Measurements from ENCODE around the gene IFITM2. TPM values are rescaled to one million over a fixed set of nuclear protein-coding genes. Genes with fewer than 3 reads are reported as not detected.
A peak's percentile ranks its signal among the peaks of the same experiment; 100 is the strongest.
"Not testable (repeated sequence)": the region's sequence is repeated elsewhere in the genome, so short reads cannot be mapped to it uniquely, and the experiment has no call there.

The IFITM2 gene
- total RNA-seq, 1 experiment from 2014 or later: 50.4 TPM

DNA sequence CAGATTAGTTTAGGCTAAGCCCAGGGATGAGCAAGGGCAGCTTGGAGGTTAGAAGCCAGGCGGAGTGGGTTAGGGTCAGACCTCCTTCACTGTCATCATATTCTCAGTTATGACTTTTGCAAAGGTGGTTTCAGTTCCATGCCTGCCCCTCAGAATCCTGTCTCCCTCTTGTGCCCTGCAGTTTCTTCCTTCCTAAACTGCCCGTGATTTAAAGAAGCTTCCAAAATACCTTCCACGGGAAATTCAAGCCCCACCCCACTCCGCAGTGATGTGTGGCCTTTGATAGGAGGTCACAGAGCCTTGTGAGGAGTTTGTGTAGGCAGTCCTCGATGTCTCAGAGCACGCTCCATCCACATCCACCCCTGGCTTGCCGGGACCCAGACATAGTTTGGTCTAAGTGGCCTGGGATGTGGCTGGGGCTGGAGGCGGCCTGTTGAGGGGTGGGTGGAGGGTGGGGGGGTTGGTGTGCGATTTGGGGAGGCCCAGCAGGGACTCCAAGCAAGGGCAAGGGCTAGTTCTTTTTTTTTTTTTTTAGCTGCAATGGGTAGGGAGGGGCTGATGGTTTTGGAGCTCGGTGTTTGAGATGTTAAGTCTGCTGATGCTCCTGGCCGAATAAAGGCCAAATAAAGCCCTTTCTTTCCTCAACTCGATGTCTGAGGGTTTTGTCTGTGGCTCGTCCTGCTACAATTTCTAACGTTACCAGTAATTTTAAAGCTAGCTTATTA, 4.6 kb downstream of the IFITM2 start:
- Histone ChIP-seq H3K27me3 (no peaks in the 10 kb centered on the region), H3K4me3 (peak overlapping the region; percentile 20; the same call in 1 of the 2 replicates), H3K9me3 (no peaks in the 10 kb centered on the region), H3K36me3 (peaks cover 25% of the 10 kb centered on the region)
- no peak for DNase-seq

DNA sequence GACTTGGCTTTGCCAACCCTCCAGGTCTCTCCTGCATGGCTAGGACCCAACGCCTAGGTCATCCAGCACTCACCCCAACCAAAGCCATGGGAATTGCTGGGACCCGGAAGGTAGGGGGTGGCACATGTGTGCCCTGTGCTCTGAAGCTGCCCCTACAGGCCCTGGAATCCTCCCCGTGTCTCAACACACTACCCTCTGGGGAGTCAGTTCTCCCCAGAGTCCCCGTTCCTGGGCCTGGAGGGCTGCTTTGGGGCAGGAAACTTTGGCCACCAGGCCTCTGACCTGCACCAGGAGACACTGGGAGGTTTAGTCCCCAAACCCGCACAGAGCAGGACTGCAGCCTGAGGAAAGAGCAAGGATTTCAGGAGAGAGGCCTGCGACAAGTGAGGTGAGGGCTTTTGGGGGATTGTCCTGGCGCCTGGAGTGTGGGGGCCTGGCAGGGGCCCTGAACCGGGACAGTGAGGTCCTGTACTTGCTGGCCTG, 5.7 kb downstream of the IFITM2 start:
- Histone ChIP-seq H3K4me3 (peak overlapping the region; percentile 59), H3K36me3 (peaks cover 25% of the 10 kb centered on the region), H3K27me3 (no peaks in the 10 kb centered on the region), H3K9me3 (no peaks in the 10 kb centered on the region)
- DNase-seq: no peak

DNA sequence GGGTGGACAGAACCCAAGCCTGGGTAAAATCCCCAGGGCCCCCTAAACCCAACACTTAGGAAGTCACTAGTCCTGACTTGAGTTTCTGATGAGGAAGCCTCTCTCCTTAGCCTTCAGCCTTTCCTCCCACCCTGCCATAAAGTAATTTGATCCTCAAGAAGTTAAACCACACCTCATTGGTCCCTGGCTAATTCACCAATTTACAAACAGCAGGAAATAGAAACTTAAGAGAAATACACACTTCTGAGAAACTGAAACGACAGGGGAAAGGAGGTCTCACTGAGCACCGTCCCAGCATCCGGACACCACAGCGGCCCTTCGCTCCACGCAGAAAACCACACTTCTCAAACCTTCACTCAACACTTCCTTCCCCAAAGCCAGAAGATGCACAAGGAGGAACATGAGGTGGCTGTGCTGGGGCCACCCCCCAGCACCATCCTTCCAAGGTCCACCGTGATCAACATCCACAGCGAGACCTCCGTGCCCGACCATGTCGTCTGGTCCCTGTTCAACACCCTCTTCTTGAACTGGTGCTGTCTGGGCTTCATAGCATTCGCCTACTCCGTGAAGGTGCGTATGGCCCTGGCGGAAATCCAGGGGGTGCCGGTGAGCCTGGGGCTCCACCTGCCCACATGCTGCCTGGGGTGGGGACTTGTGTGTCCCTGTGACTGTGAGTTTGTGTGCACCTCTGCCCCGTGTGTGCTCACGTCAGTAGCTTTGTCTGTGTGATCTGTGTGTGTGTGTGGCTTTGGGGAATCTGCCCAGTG, 6.4 kb downstream of the IFITM2 start, which contains the start of gene IFITM1:
Gene IFITM1, plus strand, starts transcription at position 254 of the 767 bp plus-strand sequence. Its CDS starts 131 bp downstream, at position 385.
- Histone ChIP-seq H3K4me3 (peak within 1 kb of the TSS; percentile 59), H3K27me3 (no peaks in the 10 kb centered on the region), H3K9me3 (no peaks in the 10 kb centered on the region), H3K36me3 (peaks cover 25% of the 10 kb centered on the region)
- DNase-seq: no peak

DNA sequence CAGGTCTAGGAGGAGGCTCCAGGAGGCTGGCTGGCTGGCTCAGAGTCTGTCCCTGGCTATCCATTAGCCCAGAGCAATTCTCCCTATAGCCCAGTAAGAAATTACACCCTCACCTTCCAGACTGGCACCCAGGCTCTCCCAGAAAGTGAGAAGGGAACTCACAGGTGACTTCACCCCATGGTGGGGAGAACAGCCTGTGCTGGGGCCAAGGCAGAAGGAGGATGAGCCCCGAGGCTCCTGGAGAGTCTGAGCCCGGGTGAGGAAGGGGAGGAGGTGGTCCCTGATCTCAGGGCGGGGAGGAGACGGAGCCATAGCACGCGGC, 6.9 kb downstream of the IFITM2 start:
- DNase-seq, H3K27me3 ChIP-seq, H3K9me3 ChIP-seq: not testable (repeated sequence)
- Histone ChIP-seq H3K4me3 (peak overlapping the region; percentile 59), H3K36me3 (peaks cover 26% of the 10 kb centered on the region)

DNA sequence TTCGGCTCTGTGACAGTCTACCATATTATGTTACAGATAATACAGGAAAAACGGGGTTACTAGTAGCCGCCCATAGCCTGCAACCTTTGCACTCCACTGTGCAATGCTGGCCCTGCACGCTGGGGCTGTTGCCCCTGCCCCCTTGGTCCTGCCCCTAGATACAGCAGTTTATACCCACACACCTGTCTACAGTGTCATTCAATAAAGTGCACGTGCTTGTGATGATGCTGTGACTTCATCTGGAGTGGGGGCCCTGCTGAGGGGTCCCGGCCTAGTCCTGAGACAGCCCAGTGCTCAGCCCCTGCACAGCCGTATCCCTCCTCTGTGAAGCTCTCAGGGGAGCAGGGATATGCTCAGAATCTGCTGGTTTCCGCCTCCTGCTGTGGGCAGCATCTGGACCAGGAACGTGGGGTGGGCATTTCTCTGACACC, 7.5 kb downstream of the IFITM2 start:
- H3K4me3 ChIP-seq: peak overlapping the region; percentile 59
- no peaks in the 10 kb centered on the region for H3K9me3 ChIP-seq
- DNase-seq: no peak
- no peaks in the 10 kb centered on the region for H3K27me3 ChIP-seq
- peaks cover 23% of the 10 kb centered on the region for H3K36me3 ChIP-seq

DNA sequence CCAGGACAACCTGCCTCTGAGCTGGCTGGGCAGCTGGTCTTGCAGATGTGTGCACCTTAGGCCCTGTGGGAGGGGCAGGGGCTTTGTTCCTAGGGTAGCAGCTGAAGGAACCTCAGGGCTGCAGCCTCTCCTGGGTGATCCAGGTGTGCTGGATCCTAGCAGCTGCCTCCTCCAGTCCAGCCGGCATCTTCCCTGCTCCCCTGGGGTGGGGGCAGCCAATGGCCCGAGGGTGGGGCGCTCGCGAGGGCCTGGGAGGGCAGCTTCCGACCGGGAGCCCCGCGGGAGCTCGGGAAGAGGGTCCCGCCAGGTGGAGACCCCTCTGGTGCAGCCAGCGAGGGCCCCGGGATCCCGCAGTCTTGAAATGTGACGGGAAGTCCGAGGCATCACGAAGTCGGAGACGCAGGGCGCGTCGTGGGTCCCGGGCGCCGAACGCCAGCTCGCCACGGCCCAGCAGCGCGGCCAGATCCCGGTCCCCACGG, 7.9 kb downstream of the IFITM2 start:
- peak overlapping the region; percentile 59 for H3K4me3 ChIP-seq
- no peaks in the 10 kb centered on the region for H3K9me3 ChIP-seq
- peaks cover 23% of the 10 kb centered on the region for H3K36me3 ChIP-seq
- no peak for DNase-seq
- H3K27me3 ChIP-seq: no peaks in the 10 kb centered on the region

DNA sequence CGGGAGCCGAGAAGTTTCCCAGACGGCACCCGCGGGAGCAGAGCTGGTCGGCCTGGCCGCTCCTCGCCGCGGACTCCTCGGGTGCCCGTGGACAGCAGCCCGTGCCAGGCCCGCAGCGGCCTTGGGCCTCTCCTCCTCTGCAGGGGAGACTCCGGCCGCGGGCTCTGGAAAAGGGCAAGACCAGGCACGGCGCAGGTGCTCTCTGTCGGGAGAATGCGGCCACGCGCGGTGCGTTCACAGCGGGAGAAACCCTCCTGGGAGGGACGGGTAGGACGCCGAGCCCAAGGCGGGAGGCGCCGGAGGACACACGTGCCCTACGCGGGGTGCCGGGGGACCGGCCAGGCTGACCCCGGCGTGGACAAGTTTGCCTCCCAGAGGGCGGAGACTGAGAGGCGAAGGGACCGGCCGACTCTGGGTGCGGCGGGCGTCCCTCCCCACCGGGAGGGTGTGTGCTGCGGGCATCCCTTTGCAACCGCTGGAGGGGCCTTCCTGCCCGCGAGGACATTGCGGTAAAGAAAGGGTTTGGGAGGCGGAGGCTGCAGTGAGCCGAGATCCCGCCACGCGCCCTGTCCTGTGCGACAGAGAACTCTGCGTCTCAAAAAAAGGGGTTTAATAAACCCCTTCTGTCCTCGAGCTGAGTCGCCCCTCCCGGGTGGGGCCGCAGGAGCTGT, 8.6 kb downstream of the IFITM2 start:
- no peak for DNase-seq
- H3K4me3 ChIP-seq: peak overlapping the region; percentile 59
- no peaks in the 10 kb centered on the region for H3K9me3 ChIP-seq
- no peaks in the 10 kb centered on the region for H3K27me3 ChIP-seq
- peaks cover 23% of the 10 kb centered on the region for H3K36me3 ChIP-seq

DNA sequence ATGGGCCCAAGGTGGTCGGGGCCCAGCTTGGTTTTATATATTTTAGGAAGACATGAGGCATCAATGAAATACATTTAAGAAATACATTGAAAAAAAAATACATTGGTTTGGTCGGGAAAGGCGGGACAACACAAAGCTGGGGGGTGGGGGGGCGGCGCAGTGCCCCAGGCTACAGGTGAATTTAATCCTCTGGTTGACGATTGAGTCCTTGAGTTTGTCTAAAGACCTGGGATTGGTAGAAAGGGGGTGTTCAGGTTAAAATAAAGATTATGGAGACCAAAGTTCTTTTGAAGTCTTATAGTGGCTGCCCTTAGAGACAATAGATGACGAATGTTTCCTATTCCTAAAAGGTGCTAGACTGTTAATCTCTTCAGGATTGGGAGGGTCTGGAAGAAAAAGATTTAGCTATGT, 9.3 kb downstream of the IFITM2 start:
- H3K4me3 ChIP-seq: peak overlapping the region; percentile 59; the same call in 1 of the 2 replicates
- no peaks in the 10 kb centered on the region for H3K27me3 ChIP-seq
- no peak for DNase-seq
- no peaks in the 10 kb centered on the region for H3K9me3 ChIP-seq
- H3K36me3 ChIP-seq: peaks cover 23% of the 10 kb centered on the region

DNA sequence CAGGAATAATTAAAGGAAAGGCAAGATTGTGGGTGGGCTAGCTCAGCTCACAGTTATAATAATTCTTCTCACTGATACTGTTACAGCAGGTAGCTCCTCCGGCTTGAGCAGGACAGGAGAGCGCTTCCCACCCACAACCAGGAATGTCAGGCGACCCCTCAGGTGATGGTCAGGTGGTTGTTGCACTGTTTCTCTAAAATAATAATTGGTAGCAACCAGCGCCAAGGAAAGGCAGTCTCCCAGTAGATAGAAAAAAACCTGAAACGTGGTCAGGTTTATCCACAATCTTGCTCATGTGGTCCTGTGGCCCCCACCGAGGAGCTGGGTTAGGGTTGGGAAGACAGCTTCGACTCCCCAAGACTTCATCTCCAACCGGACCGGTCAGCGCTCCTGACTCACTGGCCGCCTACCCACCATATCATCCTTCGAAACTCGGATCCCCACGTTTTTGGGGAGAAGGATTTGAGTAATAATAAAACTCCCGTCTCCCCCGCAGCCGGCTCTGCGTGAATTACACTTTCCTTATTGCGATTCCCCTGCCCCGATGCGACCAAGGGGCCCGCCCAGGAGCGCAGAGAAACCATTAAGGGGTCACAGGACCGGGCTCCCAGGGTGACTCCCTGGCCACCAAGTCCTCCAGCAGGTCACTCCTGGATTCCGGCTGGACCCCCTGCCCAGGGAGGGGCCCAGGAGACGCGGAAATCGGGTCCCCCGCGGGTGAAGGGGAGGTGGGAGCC, 10.2 kb downstream of the IFITM2 start:
- peak overlapping the region; percentile 15; the same call in 1 of the 2 replicates for H3K4me3 ChIP-seq
- H3K27me3 ChIP-seq, DNase-seq, H3K9me3 ChIP-seq: not testable (repeated sequence)
- peaks cover 23% of the 10 kb centered on the region for H3K36me3 ChIP-seq

DNA sequence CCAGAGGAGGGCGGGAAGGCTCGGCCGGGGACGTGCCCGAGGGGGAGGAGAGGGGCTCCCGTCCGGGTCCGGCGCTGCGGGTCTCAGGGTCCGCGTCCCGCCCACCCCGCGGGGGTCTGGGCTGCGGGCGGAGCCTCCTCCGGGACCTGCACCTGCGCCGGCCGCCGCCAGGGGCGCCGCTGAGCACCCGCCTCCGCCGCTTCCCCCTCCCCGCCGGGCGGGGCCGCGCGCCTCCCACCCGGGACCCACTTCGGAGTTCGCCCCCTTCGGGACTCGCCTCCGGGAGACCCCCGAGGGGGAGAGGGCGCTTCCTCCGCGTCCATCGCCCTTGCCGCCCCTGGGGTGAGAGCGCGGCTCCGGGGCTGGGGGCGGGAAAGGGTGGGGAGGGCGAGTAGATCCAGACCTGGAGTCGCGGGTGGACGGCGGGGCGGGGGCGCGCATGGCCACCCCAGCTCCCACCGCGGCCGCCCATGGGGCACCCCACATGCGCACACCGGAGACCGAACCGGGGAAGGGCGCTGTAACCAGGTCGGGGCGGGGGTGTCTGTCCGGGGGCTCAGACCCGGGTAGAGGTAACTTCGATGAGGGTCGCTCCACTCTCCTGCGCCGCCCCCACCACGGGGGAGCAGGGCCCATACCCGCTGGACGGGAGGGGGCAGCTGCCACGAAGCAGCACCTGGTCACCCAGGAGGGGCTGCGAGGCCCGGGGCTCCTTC, 10.9 kb downstream of the IFITM2 start:
- DNase-seq, H3K9me3 ChIP-seq, H3K27me3 ChIP-seq: not testable (repeated sequence)
- Histone ChIP-seq H3K4me3 (peak overlapping the region; percentile 63), H3K36me3 (peaks cover 23% of the 10 kb centered on the region)

DNA sequence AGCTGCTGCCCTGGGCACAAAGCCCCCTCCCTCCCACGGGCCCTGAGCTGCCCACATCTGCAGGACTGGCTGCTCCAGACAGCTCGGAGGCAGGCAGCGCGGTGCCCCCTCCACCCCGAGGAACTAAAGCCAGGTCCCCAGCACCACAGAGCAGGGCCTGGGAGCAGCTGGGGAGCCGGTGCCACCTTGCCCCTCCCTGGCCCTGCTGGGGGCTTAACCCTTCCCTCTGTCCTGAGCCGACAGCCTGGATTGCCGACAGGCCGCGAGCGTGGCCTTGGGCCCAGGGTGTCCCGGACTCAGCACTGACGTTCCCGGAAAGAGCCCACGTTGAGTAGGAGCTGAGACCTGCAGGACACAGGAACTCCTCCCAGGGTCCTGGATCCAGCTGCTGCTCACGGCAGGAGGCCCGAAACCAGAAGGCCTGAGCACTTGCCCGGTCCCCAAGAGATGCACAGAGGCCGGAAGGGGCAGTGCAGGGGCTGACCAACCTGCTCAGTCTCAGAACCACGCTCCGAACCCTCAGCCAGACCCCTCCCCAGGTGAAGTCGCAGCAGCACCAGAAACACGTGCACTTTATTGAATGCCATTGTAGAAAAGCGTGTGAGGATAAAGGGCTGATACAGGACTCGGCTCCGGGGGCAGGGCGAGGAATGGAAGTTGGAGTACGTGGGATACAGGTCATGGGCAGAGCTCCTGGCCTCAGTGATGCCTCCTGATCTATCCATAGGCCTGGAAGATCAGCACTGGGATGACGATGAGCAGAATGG, 11.7 kb downstream of the IFITM2 start:
- H3K4me3 ChIP-seq: peak overlapping the region; percentile 63
- H3K27me3 ChIP-seq, DNase-seq, H3K9me3 ChIP-seq: not testable (repeated sequence)
- H3K36me3 ChIP-seq: peaks cover 23% of the 10 kb centered on the region

DNA sequence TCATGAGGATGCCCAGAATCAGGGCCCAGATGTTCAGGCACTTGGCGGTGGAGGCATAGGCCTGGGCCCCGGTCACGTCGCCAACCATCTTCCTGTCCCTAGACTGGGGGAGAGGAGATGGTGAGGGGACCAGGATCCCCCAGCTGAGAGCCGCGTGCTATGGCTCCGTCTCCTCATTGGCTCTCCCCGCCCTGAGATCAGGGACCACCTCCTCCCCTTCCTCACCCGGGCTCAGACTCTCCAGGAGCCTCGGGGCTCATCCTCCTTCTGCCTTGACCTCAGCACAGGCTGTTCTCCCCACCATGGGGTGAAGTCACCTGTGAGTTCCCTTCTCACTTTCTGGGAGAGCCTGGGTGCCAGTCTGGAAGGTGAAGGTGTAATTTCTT, 12.3 kb downstream of the IFITM2 start:
- not testable (repeated sequence) for DNase-seq, H3K27me3 ChIP-seq, H3K9me3 ChIP-seq
- H3K36me3 ChIP-seq: peaks cover 20% of the 10 kb centered on the region
- H3K4me3 ChIP-seq: peak overlapping the region; percentile 97

DNA sequence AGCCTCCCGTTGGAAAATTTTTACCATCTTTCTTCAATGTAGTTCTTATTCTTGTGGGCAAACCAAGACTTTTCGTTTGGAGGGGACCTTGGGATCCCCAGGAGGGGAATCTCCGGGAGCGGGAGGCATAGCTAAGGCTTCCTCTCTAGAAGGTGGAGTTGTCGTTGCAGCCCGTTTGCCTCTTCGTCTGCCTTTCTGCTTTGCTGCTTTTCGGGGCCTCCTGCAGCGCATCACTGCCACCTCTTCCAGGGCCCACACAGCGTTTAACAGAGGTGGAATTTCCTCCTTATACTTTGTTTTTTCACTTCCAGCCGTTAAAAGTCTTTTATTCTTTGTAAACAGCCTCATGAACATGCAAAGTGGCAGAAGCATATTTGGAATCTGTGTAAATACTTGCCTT, 16.5 kb downstream of the IFITM2 start:
- Histone ChIP-seq H3K4me3 (no peak overlapping the region), H3K9me3 (no peaks in the 10 kb centered on the region), H3K36me3 (peaks cover 4% of the 10 kb centered on the region), H3K27me3 (no peaks in the 10 kb centered on the region)
- DNase-seq: no peak

DNA sequence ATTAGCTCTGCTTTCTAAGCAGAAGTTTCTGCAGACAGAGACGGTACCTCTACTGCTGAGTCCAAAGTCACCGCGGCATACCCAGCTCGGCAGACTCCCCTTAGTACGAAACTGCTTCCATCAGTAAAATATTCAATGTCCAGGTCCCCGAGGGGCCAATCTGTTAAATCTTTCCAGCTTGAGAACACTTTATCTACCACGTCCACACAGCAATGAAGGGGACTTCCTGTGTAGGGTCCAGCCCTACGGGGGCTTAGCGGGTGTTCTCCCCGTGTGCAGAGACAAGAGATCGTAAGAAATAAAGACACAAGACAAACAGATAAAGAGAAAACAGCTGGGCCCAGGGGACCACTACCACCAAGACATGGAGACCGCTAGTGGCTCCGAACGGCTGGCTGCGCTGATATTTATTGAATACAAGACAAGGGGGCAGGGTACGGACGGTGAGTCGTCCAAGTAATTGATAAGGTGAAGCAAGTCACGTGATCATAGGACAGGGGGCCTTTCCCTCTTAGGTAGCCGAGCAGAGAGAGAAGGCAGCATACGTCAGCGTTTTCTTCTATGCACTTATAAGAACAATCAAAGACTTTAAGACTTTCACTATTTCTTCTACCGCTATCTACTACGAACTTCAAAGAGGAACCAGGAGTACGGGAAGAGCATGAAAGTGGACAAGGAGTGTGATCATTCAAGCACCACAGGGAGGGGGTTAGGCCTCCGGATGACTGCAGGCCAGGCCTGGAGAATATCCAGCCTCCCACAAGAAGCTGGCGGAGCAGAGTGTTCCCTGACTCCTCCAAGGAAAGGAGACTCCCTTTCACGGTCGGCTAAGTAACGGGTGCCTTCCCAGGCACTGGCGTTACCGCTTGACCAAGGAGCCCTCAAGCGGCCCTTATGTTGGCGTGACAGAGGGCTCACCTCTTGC, 17.2 kb downstream of the IFITM2 start:
- not testable (repeated sequence) for H3K36me3 ChIP-seq, H3K9me3 ChIP-seq, H3K4me3 ChIP-seq, DNase-seq, H3K27me3 ChIP-seq

Measured in MG63 (cell line).